K562 (cell line): ENCODE results near the gene TRIM37.

Experiments
- FOXM1 ChIP-seq, 2 experiments: fragments of 450-650 bp in 1 of 2; sonication (generic) in 1 of 2; formaldehyde crosslinking in 1 of 2; IDR thresholded peaks; 2 replicates each; pipeline versions ENCODE4 v1.6.1 to v1.9.0; 2017 to 2022; ENCODE audit warnings: low read depth in 2 of 2, mild to moderate bottlenecking in 2 of 2, missing genetic modification reagents in 1 of 2, moderate library complexity in 1 of 2
- TF ChIP-seq, protein P1 (sequence below), 3 experiments: IDR thresholded peaks in 2 of 3; conservative IDR thresholded peaks in 1 of 3; 2 replicates each; pipeline ENCODE4 v1.5.1; 2011 to 2012; ENCODE audit warnings: low read length in 3 of 3, mild to moderate bottlenecking in 3 of 3, control low read depth in 2 of 3, improper control_type of control experiment in 1 of 3, inconsistent platforms in 1 of 3, low read depth in 1 of 3, mixed read lengths in 1 of 3, moderate library complexity in 1 of 3; ENCODE audit not compliant: insufficient read depth in 2 of 3

DNA sequence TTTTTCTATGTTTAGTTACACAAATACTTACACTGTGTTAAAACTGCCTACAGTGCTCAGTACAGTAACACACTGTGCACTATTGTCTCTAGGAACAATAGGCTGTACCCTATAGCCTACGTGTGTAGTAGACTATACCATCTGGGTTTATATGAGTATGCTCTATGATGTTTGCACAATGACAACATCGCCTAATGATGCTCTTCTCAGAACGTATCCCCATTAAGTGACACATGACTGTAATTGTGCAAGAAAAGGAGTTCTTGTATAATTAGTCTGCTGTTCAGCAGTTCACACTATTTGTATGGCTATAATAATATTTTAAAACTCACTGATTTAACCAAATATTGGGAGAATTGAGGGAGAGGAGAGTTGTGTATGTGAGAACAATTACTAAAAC, 173.7 kb downstream of the TRIM37 start:
- TF ChIP-seq, protein P1, sequence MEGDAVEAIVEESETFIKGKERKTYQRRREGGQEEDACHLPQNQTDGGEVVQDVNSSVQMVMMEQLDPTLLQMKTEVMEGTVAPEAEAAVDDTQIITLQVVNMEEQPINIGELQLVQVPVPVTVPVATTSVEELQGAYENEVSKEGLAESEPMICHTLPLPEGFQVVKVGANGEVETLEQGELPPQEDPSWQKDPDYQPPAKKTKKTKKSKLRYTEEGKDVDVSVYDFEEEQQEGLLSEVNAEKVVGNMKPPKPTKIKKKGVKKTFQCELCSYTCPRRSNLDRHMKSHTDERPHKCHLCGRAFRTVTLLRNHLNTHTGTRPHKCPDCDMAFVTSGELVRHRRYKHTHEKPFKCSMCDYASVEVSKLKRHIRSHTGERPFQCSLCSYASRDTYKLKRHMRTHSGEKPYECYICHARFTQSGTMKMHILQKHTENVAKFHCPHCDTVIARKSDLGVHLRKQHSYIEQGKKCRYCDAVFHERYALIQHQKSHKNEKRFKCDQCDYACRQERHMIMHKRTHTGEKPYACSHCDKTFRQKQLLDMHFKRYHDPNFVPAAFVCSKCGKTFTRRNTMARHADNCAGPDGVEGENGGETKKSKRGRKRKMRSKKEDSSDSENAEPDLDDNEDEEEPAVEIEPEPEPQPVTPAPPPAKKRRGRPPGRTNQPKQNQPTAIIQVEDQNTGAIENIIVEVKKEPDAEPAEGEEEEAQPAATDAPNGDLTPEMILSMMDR (IDR thresholded peaks at IDR 0.05 in 2 of 3, conservative IDR thresholded peaks at IDR 0.05 in 1 of 3; ENCODE audit: insufficient read depth in 2 of 3, low read depth in 1 of 3, low read length in 3 of 3) = no peak
- TF ChIP-seq FOXM1 (IDR thresholded peaks at IDR 0.05; ENCODE audit: low read depth) (no peak), FOXM1 (CRISPR knock-in tag; IDR thresholded peaks at IDR 0.05; ENCODE audit: low read depth) (no peak)
